Activated CD4-positive, alpha-beta T cell treated with anti-CD3 and anti-CD28 coated beads for 48 hours (primary cell): Measurements from ENCODE around the gene MFSD2A.
"Not testable (repeated sequence)": the region's sequence is repeated elsewhere in the genome, so short reads cannot be mapped to it uniquely, and the experiment has no call there.

Experiments used
- DNase-seq: peaks from one replicate; pipeline ENCODE4 v3.0.0-alpha.2; 2020

MFSD2A gene

GRCh38 chr1:39954870-39955546, at the start of gene MFSD2A:
TSS of gene MFSD2A (plus strand) at chr1:39955145. CDS start at chr1:39955293, 148 bp downstream.
- peak; percentile 95 for DNase-seq

DNA sequence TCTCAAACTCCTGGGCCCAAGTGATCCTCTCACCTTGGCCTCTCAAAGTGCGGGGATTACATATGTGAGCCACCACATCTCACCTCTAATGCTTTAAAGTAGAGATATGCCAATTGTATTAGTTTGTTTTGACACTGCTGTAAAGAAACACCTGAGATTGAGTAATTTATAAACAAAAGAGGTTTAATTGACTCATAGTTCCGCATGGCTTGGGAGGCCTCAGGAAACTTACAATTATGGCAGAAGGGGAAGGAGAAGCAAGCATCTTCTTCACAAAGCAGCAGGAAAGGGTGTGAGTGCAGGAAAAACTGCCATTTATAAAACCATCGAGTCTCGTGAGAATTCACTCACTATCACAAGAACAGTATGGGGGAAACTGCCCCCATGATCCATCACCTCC, 49.8 kb upstream of the MFSD2A start:
- no peak for DNase-seq

DNA sequence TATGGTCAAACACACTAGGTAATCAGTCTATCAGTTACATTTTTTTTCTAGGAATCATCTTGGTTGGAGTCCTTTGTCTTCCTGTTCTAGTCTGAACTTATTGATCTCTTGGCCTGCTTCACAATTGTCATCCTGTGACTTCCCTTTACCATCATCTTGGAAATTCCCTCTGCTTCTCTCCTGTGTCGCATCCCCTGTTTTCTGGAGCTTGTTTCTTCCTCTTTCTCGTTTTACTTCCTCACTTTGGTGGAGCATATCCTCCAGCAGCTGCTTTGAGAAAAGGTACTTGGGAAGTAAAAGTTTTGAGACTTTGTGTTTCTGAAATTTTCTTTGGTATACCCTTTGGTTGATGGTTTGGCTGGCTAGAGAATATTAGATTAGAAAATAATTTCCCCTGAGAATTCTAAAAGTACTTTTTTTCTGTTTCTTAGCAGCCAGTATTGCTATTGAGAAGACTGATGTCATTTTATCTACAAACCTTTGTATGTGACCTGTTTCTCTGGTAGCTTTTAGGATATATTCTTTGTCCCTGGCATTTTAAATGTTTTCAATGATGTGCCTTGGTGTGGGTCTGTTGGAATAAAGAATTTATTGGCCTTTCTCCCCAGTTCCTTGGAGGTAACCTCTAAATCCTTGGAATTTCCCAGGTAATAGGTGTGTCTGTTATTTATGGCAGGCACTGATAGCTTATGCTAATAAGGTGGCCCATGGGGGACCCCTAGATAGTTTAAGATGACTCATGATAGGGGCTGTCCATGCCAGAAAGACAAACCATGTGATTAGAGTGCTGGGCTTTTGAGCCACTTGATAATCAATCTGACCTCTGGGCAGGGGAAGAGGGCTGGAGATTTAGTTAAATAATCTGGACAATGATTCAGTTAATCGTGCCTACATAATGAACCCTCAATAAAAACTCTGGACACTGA, 47.2 kb upstream of the MFSD2A start:
- no peak for DNase-seq

DNA sequence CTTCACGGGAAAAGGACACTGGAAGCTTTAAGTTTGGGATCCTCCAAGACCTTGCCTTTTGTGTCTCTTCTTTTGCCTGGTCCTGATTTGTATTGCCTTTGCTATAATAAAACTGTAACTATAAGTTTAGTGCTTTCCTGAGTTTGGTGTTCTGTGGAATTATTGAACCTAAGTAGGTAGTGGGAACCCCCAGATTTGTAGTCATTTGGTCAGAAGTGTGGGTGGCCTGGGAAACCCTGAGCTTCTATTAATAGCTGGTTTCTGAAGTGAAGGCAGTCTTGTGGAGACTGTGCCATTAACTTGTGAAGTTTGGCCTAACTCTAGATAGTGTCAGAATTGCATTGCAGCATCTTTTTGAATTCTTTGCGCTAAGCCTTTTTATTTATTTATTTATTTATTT, 46.4 kb upstream of the MFSD2A start:
- no peak for DNase-seq

DNA sequence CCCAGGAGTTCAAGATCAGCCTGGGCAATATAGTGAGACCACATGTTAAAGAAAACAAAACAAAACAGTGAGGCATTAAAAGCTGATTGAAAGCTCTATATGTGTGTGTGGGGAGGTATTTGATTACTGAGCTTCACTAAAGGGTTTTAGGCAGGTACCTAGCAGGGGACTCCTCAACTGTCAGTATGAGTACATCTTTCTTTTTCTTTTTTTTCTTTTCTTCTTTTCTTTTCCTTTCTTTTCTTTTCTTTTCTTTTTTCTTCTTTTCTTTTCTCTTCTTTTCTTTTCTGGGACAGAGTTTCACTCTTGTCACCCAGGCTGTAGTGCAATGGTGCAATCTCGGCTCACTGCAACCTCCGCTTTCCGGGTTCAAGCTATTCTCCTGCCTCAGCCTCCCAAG, 44.7 kb upstream of the MFSD2A start:
- DNase-seq: no peak

DNA sequence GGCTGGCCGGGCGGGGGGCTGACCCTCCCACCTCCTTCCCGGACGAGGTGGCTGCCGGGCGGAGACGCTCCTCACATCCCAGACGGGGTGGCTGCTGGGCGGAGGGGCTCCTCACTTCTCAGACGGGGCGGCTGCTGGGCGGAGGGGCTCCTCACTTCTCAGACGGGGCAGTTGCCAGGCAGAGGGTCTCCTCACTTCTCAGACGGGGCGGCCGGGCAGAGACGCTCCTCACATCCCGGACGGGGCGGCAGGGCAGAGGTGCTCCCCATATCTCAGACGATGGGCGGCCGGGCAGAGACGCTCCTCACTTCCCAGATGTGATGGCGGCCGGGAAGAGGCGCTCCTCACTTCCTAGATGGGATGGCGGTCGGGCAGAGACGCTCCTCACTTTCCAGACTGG, 41.8 kb upstream of the MFSD2A start:
- not testable (repeated sequence) for DNase-seq

DNA sequence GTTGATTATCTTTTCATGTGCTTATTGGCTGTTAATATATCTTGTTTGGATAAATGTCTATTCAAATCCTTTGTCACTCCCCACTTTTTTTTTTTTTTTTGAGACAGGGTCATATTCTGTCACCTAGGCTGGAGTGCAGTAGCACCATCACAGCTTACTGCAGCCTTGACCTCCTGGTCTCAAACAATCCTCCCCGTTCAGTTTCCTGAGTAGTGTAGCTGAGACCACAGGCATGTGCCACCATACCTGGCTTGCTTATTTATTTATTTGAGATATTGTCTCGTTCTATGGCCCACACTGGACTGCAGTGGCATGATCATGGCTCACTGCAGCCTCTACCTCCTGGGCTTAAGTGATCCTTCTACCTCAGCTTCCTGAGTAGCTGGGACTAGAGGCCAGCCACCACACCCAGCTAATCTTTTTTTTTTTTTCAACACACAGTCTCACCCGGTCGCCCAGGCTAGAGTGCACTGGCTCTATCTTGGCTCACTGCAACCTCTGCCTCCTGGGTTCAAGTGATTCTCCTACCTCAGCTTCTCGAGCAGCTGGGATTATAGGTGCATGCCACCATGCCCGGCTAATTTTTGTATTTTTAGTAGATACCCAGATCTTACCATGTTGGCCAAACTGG, 39.3 kb upstream of the MFSD2A start:
- DNase-seq: no peak

DNA sequence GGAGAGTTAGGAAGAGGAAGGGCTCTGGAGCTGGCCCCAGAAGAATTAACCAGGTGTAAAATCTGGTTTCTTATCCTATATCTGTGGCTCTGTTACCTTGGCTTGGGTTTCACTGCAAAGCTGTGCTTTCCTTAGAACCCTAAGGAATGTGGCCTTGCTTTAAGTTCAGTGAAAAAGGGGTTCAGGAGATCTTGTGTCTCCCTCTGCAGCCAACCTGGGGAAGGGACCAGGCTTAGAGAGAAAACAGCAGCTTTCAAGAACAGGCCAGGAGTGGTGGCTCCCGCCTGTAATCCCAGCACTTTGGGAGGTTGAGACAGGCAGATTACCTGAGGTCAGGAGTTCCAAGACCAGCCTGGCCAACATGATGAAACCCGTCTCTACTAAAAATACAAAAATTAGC, 37.1 kb upstream of the MFSD2A start:
- no peak for DNase-seq

DNA sequence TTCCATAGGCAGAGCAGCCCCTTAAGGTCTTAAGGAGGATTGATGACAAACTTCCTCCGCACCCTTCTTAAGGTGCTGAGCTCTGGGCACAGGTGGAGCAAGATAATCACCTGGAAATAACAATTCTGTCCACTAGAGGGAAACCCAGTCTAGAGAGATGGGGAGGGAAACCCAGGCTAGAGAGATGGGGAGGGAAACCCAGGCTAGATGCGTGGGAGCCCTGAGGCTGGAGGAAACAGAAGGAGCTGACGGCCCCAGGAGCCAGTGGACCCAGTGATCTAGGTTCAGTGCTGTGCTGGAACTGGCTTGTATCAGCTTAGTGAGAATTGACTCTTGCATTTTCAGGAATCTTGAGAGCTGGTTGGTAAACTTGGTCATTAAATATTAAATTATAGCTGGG, 35.4 kb upstream of the MFSD2A start:
- peak; percentile 60 for DNase-seq

DNA sequence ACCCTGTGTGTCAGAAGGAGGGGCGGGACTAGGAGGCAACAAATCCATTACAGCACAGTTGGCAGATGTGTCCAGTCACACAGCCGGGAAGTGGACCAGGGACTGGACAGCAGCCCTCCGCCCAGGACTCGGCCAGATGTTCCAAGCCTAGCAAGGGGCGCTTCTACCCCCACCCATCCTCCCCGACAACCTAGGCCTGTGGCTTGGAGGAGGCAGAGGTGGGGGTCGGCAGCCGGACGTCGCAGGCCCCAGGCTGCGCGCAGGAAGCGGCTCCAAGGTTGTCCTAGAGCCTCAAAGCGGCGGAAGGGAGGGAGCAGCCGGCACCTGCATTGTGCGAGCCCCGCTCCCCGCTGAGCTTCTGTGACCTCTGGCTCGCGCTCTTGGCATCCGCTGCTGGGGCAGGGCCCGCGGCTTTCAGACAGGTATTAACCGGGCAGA, 32.7 kb upstream of the MFSD2A start:
- DNase-seq: no peak

GRCh38 chr1:39925721-39926342, 29.1 kb upstream of the MFSD2A start:
- no peak for DNase-seq

DNA sequence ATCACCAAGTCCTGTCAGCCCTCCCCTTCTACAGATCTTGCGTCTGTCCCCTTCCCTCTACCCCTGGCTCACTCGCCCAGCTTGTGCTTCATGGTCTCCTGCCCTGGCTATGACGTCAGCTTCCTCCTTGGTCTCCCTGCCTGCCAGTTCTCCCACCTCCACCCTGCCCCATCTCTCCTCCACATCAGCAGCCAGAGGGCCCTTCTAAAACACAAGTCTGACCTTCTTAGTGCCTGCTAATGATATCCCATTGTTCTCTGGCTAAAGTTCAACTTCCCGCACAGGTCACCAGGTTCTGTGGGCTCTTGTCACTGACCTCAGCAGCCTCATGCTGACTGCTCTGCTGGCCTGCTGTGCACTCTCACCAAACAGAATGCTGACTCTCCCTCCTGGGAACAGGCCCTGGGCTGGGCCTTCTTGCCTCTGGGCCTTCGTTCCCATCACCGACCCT, 28.6 kb upstream of the MFSD2A start:
- DNase-seq: no peak

GRCh38 chr1:39926820-39927219, 28.1 kb upstream of the MFSD2A start:
- DNase-seq: no peak

DNA sequence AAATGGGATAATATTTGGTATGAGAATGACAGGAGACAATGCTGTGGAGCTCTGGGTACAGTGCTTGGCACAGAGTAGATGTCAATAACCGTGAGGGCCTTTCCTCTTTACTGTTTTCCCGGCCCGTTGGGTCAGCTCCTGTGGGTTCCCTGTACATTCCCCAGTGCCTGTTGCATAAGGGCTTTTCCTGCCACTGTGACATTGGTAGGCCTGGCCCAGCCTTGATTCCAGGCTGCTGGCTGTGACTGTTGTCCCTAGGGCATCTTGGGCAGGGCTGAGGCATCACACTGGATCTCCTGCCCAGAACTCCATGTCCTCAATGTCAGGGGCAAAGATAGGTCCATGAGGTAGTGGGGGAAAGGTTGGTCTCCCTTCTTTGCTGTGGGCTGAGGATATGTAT, 27.4 kb upstream of the MFSD2A start:
- no peak for DNase-seq

GRCh38 chr1:39928809-39929587, 25.9 kb upstream of the MFSD2A start:
- no peak for DNase-seq

GRCh38 chr1:39933956-39934941, 20.7 kb upstream of the MFSD2A start:
- DNase-seq: no peak

DNA sequence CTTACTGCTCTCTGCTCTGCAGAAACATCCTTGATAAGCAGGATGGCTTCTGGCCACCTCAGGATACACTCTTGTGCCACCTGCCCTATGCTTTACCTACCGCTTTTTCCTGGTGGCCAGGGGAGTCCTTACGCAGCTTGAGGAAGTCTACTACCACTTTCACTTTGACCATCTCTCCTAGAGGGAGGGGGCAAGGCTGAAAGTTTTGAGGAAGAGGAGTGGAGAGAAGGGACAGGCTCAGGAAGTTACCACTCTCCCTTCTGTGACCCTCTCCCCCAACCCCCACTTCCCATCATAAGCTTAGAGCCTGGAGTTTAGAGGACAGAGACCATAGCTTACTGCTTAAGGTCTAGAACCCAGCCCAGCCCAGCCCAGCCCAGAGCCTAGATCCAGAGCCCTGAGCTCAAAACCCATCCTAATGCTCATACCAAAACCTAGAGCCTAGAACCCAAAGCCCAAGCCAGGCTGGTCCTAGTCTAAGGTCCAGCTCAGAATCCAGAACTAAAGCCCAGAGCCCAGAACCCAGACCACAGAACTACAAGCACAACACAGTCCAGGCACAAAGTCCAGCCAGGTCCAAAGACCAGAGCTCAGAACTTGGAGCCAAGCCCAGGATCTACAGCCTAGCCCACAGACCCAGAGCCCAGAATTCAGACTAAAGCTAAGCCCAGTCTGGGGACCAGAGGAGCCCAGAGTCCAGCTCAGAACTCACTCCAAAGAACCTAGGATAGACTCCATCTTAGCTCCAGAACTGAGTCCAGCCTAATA, 18.0 kb upstream of the MFSD2A start:
- no peak for DNase-seq

- no peak for DNase-seq
Observed at GRCh38 chr1:39938856-39939255, 16.1 kb upstream of the MFSD2A start.

DNA sequence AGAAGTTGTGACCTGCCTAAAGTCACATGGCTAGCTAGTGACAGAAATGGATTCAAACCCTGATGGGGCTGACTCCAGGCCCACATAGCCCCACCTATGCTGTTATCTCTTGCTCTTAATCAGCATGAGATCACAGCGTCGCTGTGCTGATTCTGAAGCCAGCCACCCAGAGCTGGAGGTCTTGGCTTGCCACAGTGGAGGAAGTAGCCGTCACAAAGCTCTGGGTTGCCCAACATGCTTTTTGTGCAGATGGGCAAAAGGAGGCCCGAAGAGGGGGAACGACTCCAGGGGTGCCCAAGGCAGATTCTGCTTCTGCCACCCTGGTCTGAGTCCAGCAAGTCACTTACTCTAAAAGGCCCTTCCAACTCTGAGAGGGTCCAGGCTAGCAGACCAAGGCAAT, 14.7 kb upstream of the MFSD2A start:
- no peak for DNase-seq
